Neural cell (in vitro differentiated cells): ENCODE measurements around the gene CNNM3. TPM values are rescaled to one million over a fixed set of nuclear protein-coding genes. Genes with fewer than 3 reads are reported as not detected.

ENCODE experiments used
- H2AFZ ChIP-seq: fragments of 200-600, 300-800 bp; sonication (generic), shearing (Covaris generic); 2 replicates; pipeline ENCODE4 v1.6.0; 2014; ENCODE audit warnings: low read depth, mild to moderate bottlenecking, antibody characterized with exemption, low read length, moderate library complexity
- H3F3A ChIP-seq: fragments of 200-600 bp; shearing (Covaris generic); 2 replicates; pipeline ENCODE4 v1.6.1; 2016; ENCODE audit warnings: mild to moderate bottlenecking, moderate library complexity, mixed read lengths, antibody characterized with exemption, low read length; ENCODE audit not compliant: insufficient read depth, poor library complexity, severe bottlenecking
- H3K27ac ChIP-seq: fragments of 200-600, 300-800 bp; sonication (generic), shearing (Covaris generic); 2 replicates; pipeline ENCODE4 v1.5.1; 2014; ENCODE audit warnings: mild to moderate bottlenecking, low read length, moderate library complexity
- H3K27me3 ChIP-seq: fragments of 300-800, 200-600 bp; sonication (generic), shearing (Covaris generic); 2 replicates; pipeline ENCODE4 v1.6.0; 2014; ENCODE audit warnings: mild to moderate bottlenecking, low read depth, low read length, moderate library complexity; ENCODE audit not compliant: insufficient read depth
- H3K36me3 ChIP-seq: fragments of 300-800, 200-600 bp; sonication (generic), shearing (Covaris generic); 2 replicates; pipeline ENCODE4 v1.5.1; 2014; ENCODE audit warnings: mild to moderate bottlenecking, antibody characterized with exemption, low read length, moderate library complexity; ENCODE audit not compliant: insufficient read depth
- H3K4me2 ChIP-seq: fragments of 300-800, 200-600 bp; sonication (generic), shearing (Covaris generic); 2 replicates; pipeline ENCODE4 v1.6.0; 2014; ENCODE audit warnings: mild to moderate bottlenecking, low read length
- H3K4me3 ChIP-seq: fragments of 300-800, 200-600 bp; sonication (generic), shearing (Covaris generic); 2 replicates; pipeline ENCODE4 v1.5.1; 2014; ENCODE audit warnings: mild to moderate bottlenecking, low read length, moderate library complexity
- H3K79me2 ChIP-seq: fragments of 200-600 bp; shearing (Covaris generic); replicated peaks from 2 replicates; pipeline ENCODE4 v1.6.0; 2014; ENCODE audit warnings: mild to moderate bottlenecking, low read length, moderate library complexity; ENCODE audit not compliant: insufficient read depth
- H3K9ac ChIP-seq: fragments of 300-800, 200-600 bp; sonication (generic), shearing (Covaris generic); 2 replicates; pipeline ENCODE4 v1.6.1; 2016; ENCODE audit warnings: mild to moderate bottlenecking, low read length, mixed read lengths
- H3K9me2 ChIP-seq: fragments of 200-600 bp; shearing (Covaris generic); 2 replicates; pipeline ENCODE4 v1.6.1; 2016; ENCODE audit warnings: mild to moderate bottlenecking, low read length, mixed read lengths; ENCODE audit not compliant: insufficient read depth
- H3K9me3 ChIP-seq: fragments of 200-600, 300-800 bp; sonication (generic), shearing (Covaris generic); 2 replicates; pipeline ENCODE4 v1.6.1; 2016; ENCODE audit warnings: mild to moderate bottlenecking, mixed run types, low read length, moderate library complexity, mixed read lengths
- H4K20me1 ChIP-seq: fragments of 200-600 bp; shearing (Covaris generic); 2 replicates; pipeline ENCODE4 v1.6.1; 2016; ENCODE audit warnings: mild to moderate bottlenecking, mixed run types; ENCODE audit not compliant: insufficient read depth
- EP300 ChIP-seq: fragments of 450-650 bp; conservative IDR thresholded peaks from 2 replicates; pipeline ENCODE4 v1.6.1; 2014; ENCODE audit warnings: antibody characterized with exemption, mild to moderate bottlenecking, moderate library complexity; ENCODE audit not compliant: poor library complexity, severe bottlenecking
- EZH2 ChIP-seq: fragments of 200-600, 300-800 bp; shearing (Covaris generic), sonication (generic); IDR thresholded peaks from 2 replicates; pipeline ENCODE4 v1.6.1; 2014; ENCODE audit warnings: antibody characterized with exemption, low read length, borderline replicate concordance, mild to moderate bottlenecking; ENCODE audit not compliant: insufficient read depth, poor library complexity, severe bottlenecking
- MXI1 ChIP-seq: fragments of 450-650 bp; conservative IDR thresholded peaks from 2 replicates; pipeline ENCODE4 v1.6.1; 2014; ENCODE audit warnings: antibody characterized with exemption, mild to moderate bottlenecking; ENCODE audit not compliant: poor library complexity, severe bottlenecking
- POLR2AphosphoS5 ChIP-seq: IDR thresholded peaks from 2 replicates; pipeline ENCODE4 v1.6.1; 2012
- RAD21 ChIP-seq: fragments of 450-650 bp; conservative IDR thresholded peaks from 2 replicates; pipeline ENCODE4 v1.6.1; 2014; ENCODE audit warnings: antibody characterized with exemption, mild to moderate bottlenecking, moderate library complexity
- SMC3 ChIP-seq: fragments of 450-650 bp; conservative IDR thresholded peaks from 2 replicates; pipeline ENCODE4 v1.6.1; 2014; ENCODE audit warnings: antibody characterized with exemption, mild to moderate bottlenecking, moderate library complexity; ENCODE audit not compliant: poor library complexity
- TAF1 ChIP-seq: IDR thresholded peaks from 2 replicates; pipeline ENCODE4 v1.6.1; 2012; ENCODE audit warnings: low read depth
- polyA plus RNA-seq: library from polyadenylated mRNA; depleted of rRNA; stranded (reverse); fragments of >200 nt; gene quantifications from 2 replicates; pipeline ENCODE4 v1.2.3, GENCODE V29; 2014
- TF ChIP-seq, protein P1 (sequence below): IDR thresholded peaks from 2 replicates; pipeline ENCODE4 v1.6.1; 2012; ENCODE audit warnings: borderline replicate concordance
- TF ChIP-seq, protein P2 (sequence below): fragments of 450-650 bp; IDR thresholded peaks from 2 replicates; pipeline ENCODE4 v1.5.1; 2014; ENCODE audit warnings: antibody characterized with exemption, mild to moderate bottlenecking, moderate library complexity; ENCODE audit not compliant: poor library complexity, severe bottlenecking

The CNNM3 gene
- polyA plus RNA-seq, 1 donor from 2014 or later, result 9.6 TPM

DNA sequence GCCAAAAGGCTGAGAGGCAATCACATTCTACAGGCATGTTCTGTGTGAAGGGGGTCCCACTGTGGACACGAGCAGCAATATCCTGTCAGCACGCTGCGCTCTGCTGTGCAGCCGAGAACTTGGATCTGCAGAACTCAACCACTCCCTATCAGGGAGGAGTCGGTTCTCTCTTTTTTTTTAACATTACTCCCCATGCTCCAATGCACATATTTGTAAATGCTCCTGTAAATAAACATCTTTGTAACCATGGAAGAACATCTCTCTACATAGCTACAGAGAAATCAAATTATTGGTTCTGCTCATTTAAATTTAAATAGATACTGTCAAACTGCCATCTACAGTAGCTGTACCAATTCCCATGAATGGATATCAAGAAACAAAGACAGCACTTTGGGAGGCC lies 30.8 kb downstream of the CNNM3 start:
- Histone ChIP-seq H2AFZ (no peak overlapping the region), H3K79me2 (no peaks in the 10 kb centered on the region), H3K9me3 (no peaks in the 10 kb centered on the region), H3K27me3 (no peaks in the 10 kb centered on the region), H3K36me3 (peaks cover 8% of the 10 kb centered on the region), H3F3A (no peaks in the 10 kb centered on the region), H3K27ac (no peak overlapping the region), H3K4me2 (no peak overlapping the region), H3K4me3 (no peak overlapping the region), H4K20me1 (no peaks in the 10 kb centered on the region), H3K9ac (no peak overlapping the region), H3K9me2 (no peaks in the 10 kb centered on the region)
- TF ChIP-seq EP300 (no peak), SMC3 (no peak), RAD21 (no peak)

DNA sequence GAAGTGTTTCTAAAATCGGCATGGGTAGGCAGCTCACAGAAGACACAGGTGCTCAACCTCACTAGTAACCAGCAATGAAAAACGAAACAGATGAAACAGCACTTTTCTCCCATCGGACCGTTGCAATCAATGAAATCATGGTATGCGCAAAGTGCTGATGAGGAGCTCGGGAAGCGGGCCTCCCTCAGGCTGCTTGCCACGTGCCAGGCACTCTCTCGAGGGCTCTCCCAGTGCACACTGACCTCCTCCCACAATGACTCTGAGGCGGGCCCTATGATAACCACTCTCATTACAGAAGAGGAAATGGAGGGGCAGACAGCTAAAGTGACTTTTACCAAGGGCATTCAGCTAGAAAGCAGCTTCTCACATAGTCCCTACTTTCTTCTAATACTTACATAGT lies 31.5 kb downstream of the CNNM3 start:
- Histone ChIP-seq H3K27me3 (no peaks in the 10 kb centered on the region), H3K79me2 (no peaks in the 10 kb centered on the region), H2AFZ (no peak overlapping the region), H3K9ac (no peak overlapping the region), H3K4me3 (no peak overlapping the region), H3F3A (no peaks in the 10 kb centered on the region), H3K27ac (no peak overlapping the region), H3K9me2 (no peaks in the 10 kb centered on the region), H3K4me2 (no peak overlapping the region), H3K36me3 (peaks cover 8% of the 10 kb centered on the region), H4K20me1 (no peaks in the 10 kb centered on the region), H3K9me3 (no peaks in the 10 kb centered on the region)
- TF ChIP-seq, protein P1, sequence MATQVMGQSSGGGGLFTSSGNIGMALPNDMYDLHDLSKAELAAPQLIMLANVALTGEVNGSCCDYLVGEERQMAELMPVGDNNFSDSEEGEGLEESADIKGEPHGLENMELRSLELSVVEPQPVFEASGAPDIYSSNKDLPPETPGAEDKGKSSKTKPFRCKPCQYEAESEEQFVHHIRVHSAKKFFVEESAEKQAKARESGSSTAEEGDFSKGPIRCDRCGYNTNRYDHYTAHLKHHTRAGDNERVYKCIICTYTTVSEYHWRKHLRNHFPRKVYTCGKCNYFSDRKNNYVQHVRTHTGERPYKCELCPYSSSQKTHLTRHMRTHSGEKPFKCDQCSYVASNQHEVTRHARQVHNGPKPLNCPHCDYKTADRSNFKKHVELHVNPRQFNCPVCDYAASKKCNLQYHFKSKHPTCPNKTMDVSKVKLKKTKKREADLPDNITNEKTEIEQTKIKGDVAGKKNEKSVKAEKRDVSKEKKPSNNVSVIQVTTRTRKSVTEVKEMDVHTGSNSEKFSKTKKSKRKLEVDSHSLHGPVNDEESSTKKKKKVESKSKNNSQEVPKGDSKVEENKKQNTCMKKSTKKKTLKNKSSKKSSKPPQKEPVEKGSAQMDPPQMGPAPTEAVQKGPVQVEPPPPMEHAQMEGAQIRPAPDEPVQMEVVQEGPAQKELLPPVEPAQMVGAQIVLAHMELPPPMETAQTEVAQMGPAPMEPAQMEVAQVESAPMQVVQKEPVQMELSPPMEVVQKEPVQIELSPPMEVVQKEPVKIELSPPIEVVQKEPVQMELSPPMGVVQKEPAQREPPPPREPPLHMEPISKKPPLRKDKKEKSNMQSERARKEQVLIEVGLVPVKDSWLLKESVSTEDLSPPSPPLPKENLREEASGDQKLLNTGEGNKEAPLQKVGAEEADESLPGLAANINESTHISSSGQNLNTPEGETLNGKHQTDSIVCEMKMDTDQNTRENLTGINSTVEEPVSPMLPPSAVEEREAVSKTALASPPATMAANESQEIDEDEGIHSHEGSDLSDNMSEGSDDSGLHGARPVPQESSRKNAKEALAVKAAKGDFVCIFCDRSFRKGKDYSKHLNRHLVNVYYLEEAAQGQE, result no peak
- no peak for TF ChIP-seq TAF1
- no peak for TF ChIP-seq EZH2

DNA sequence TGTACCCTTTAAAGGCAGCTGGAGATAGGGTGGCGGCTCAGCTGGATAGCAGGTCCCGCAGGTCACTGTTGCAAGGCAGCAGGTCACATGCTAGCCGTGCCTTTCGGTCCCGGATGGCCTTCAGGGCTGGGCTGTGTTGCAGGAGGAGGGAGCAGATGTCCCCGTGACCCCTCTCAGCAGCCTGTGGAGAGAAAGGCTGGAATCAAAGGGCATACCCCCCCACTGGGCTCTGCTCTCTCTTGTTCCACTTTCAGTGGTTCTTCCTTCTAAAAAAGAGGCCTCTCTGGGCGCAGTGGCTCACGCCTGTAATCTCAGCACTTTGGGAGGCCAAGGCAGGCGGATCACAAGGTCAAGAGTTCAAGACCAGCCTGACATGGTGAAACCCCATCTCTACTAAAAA lies 32.2 kb downstream of the CNNM3 start:
- H3K27ac ChIP-seq, result no peak overlapping the region
- H3F3A ChIP-seq, result no peaks in the 10 kb centered on the region
- H3K79me2 ChIP-seq, result no peaks in the 10 kb centered on the region
- no peak overlapping the region for H2AFZ ChIP-seq
- no peak overlapping the region for H3K9ac ChIP-seq
- no peak overlapping the region for H3K4me3 ChIP-seq
- no peaks in the 10 kb centered on the region for H3K9me2 ChIP-seq
- H3K36me3 ChIP-seq, result peaks cover 8% of the 10 kb centered on the region
- TF ChIP-seq EP300, result no peak
- no peak for TF ChIP-seq POLR2AphosphoS5
- no peak for TF ChIP-seq MXI1
- no peak for TF ChIP-seq EZH2
- no peak for TF ChIP-seq SMC3
- no peak for TF ChIP-seq RAD21
- no peak for TF ChIP-seq TAF1
- TF ChIP-seq, protein P2, sequence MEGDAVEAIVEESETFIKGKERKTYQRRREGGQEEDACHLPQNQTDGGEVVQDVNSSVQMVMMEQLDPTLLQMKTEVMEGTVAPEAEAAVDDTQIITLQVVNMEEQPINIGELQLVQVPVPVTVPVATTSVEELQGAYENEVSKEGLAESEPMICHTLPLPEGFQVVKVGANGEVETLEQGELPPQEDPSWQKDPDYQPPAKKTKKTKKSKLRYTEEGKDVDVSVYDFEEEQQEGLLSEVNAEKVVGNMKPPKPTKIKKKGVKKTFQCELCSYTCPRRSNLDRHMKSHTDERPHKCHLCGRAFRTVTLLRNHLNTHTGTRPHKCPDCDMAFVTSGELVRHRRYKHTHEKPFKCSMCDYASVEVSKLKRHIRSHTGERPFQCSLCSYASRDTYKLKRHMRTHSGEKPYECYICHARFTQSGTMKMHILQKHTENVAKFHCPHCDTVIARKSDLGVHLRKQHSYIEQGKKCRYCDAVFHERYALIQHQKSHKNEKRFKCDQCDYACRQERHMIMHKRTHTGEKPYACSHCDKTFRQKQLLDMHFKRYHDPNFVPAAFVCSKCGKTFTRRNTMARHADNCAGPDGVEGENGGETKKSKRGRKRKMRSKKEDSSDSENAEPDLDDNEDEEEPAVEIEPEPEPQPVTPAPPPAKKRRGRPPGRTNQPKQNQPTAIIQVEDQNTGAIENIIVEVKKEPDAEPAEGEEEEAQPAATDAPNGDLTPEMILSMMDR, result no peak
- TF ChIP-seq, protein P1, result no peak
- H3K9me3 ChIP-seq, result no peaks in the 10 kb centered on the region
- H3K4me2 ChIP-seq, result no peak overlapping the region
- H4K20me1 ChIP-seq, result no peaks in the 10 kb centered on the region
- H3K27me3 ChIP-seq, result no peaks in the 10 kb centered on the region
